GM19455 (cell line): ENCODE results near the gene DUSP5.
"Not testable (repeated sequence)": the region's sequence is repeated elsewhere in the genome, so short reads cannot be mapped to it uniquely, and the experiment has no call there.

ENCODE experiments used
- ATAC-seq: cut with Tn5 transposase; IDR thresholded peaks from one replicate; pipeline ENCODE4 v1.9.1; 2021; ENCODE audit not compliant: unreplicated experiment

DUSP5 gene

DNA sequence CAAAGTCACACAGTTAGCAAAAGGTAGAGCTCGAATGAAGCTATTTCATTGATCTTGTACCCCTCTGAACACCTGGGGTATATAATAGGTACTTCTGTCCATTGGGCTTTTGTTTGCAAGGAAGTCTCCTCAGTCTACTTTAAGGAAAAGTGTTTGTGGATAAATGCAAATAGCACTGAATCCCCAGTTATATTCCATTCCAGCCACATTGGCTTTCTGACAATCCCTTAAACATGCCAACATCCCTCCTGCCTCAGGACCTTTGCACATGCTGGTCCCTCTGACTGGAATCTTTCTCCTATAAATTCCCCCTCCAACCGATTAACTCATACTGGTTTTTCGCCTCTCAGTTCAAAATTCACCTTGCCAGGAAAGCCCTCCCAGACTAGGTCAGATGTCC is 17.1 kb downstream of the DUSP5 start:
- ATAC-seq = no peak

GRCh38 chr10:110516815-110517492 is 19.2 kb downstream of the DUSP5 start:
- ATAC-seq = no peak

- ATAC-seq = no peak
These were observed 24.8 kb downstream of the DUSP5 start for GRCh38 chr10:110522365-110522988.

DNA sequence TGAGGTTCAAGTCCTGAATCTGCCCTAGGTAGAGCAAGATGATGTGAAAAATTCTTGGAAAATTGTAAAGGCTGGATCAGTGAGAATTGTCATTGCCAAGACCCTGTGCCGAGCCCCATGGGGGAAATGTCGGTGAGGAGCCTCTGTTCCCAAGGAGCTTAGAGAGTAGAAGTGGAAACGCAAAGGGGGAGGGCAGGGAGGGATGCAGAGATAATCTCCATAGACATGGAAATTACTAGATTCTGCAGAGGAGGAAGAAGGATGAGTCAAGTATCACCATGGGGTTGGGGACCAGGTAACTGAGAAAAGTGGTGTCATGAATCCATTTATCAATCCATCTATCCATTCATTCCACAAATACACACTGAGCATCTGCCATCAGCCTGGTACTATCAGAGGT is 26.0 kb downstream of the DUSP5 start:
- no peak for ATAC-seq

DNA sequence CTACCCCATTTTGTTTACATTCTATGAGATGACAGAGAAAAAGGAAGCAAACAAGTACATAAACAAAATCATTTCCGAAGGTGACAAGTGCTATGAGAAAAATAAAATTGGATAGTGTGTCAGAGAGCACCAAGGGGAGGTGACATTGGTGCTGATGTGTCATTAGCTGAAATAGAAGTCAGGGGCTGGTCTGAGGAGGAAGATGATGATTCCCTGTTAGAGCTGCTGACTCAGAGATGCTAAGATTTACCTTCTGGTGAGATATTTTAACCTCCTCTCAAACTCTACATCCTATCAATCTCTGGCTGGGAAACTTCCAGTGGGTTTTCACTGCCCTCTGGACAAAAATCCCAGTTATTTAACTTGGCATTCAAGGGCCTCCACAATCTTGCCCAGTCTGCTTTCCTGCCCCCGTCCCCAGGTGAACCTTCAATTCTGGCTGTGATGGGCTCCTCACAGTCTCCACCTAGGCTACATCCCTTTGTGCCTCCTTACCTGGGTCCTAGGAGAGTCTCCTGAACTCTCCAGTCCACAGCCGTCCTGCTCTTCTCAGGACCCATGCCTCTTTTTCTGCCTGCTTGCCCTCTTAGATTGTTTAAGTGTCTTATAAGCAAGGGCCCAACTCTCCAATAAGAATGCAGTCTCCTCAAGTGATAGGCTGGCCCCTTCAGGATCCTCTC is 26.6 kb downstream of the DUSP5 start:
- ATAC-seq = no peak

GRCh38 chr10:110524859-110525232 is 27.1 kb downstream of the DUSP5 start:
- ATAC-seq = no peak

DNA sequence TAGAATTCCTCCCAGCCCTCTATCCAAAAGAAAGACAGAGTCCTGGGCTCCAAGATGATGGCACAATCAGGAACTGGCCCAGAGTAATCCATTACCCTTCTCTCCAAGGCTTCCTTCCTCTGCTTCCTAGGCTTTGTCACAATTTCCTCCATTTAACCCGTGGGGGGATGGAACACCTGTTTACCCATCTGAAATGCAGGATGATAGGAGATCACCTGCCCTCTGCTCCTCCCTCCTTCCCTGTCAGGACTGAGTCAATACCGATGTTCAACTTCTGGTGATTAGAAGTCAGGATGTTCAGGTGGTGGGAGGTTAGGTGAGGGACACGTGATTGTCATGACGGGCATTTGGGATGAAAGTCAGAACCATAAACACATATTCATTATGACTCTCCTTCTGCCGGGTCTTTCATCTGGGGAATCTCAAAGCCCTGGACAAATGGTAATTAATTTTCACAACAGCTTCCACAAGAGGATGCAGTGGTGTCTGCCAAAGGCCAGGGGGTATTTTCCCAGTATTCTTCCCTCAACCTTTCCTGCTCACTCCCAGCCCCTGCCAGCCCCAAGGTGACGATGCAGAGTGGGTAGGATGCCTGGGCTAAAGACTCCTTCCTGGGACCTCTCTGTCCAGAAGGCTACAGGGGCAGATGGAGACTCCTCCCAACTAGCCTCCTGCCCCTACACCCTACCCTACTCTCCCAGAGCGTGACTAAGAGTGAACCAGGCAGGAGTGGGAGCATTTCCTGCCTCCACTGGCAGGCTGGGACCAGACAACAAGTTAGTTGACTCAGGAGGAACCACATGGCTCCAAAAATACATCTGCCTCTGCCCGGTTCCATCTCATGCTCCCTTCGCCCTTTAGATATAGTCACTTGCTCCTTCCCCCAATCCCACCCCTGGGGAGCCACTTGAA is 27.9 kb downstream of the DUSP5 start:
- ATAC-seq = no peak

- no peak for ATAC-seq
These were observed 30.0 kb downstream of the DUSP5 start for GRCh38 chr10:110527731-110528171.

DNA sequence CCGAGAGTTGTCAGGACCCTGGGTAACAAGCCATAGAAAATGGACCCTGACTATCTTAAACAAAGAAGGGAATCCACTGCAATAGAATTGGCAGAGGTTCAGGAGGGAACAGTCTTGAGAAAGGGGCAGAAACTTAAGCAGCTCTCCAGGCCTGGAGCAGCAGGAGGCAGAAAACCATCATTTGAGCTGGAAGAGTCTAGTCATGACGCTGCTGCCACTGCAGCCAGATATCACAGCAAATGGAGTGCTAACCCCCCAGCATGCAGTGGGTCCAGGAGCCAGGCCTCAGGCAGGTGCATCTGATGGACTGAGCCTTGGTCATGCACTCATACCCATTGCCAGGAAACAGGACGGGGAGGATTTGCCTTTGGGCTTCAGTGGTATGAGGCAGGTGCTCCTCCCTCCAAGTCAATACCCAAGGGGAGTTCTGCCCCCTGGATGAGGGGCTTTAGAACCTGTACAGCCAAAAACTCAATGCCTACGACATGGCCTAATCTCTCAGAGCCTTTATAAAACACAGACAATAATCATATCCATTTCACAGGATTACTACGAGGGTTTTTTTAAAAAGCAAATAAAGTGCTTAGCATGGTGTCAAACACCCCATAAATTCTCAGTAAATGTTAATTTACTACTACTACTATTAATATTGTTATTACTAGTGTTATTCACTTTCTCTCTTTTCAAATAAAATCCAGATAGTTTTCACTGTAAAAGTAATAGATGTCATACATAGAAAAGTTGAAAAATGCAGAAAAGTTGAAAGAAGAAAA is 30.7 kb downstream of the DUSP5 start:
- peak; percentile 29 for ATAC-seq

DNA sequence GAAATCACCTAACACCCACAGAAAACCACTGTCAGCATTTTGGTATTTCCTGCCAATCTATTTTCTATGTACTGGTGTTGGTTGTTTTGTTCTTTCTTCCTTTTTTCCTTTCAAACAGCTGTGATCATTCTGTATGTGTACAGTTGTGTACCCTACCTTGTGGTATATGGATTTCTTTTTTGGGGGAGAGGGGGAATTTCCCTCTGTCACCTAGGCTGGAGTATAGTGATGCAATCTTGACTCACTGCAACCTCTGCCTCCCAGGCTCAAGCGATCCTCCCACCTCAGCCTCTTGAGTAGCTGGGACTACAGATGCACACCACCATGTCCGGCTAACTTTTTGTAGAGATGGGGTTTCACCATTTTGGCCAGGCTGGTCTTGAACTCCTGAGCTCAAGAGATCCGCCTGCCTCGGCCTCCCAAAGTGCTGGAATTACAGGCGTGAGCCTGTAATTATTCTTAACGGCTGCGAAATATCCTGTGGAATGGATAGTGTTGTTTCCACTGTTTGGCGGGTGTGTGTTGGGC is 31.4 kb downstream of the DUSP5 start:
- ATAC-seq = peak; percentile 75

GRCh38 chr10:110529596-110530011 is 31.9 kb downstream of the DUSP5 start:
- no peak for ATAC-seq

- ATAC-seq = no peak
These were observed 32.6 kb downstream of the DUSP5 start for GRCh38 chr10:110530131-110530831.

DNA sequence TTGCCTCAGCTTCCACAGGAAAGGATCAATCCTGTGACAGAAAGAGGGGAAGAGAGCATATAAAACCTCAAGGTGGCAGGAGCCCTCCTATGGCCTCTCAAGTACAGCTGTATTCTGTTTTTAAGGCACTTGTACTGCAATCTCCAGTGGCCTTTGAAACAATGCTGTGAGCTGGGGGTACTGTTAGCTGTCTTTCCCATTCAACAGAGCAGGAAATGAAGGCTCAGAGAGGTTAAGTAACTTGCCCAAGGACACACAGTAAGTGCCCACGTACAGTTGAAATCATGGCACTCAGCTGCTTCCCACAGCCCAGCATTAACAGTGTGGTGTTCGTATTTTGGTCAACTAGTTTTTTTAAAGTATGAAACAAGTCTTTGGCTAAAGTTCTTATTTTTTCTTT is 34.0 kb downstream of the DUSP5 start:
- ATAC-seq = no peak

GRCh38 chr10:110532628-110533027 is 34.9 kb downstream of the DUSP5 start:
- not testable (repeated sequence) for ATAC-seq

DNA sequence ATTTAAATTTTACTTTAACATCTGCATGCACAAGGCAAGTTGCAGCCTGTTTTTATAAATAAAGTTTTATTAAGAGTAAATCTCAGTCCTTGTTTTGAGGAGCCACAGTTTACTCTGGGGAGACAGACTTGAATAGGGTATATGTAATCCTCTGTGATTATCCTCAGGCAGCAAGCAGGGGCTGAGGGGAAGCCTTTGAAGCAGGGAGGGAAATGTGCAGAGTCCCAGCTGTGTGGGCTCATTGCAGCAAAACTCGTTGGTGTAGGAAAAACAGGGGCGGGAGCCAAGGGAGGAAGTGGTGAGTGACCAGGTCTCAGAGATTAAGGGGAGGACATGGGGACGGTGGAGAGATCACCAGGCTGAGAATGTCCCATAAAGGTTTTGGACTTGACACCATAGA is 35.4 kb downstream of the DUSP5 start:
- no peak for ATAC-seq

DNA sequence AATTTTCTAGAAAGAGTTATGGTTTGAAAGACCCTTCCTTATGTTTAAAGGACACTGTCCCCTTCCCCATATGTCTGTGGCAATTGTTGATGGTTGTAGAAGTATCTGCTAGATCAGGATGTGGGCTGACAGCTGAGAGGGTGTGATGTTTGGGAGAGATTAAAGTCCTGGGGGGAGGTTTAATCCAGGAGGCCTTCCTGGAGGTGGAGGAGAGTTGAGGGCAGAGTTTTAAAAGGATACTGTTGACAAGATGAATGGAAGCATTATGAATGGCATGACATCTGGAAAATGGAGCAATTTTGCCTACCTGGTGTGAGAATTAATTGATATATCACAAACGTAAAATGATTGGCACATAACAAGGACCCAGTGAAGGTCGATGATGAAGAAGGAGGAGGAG is 36.9 kb downstream of the DUSP5 start:
- ATAC-seq = no peak

DNA sequence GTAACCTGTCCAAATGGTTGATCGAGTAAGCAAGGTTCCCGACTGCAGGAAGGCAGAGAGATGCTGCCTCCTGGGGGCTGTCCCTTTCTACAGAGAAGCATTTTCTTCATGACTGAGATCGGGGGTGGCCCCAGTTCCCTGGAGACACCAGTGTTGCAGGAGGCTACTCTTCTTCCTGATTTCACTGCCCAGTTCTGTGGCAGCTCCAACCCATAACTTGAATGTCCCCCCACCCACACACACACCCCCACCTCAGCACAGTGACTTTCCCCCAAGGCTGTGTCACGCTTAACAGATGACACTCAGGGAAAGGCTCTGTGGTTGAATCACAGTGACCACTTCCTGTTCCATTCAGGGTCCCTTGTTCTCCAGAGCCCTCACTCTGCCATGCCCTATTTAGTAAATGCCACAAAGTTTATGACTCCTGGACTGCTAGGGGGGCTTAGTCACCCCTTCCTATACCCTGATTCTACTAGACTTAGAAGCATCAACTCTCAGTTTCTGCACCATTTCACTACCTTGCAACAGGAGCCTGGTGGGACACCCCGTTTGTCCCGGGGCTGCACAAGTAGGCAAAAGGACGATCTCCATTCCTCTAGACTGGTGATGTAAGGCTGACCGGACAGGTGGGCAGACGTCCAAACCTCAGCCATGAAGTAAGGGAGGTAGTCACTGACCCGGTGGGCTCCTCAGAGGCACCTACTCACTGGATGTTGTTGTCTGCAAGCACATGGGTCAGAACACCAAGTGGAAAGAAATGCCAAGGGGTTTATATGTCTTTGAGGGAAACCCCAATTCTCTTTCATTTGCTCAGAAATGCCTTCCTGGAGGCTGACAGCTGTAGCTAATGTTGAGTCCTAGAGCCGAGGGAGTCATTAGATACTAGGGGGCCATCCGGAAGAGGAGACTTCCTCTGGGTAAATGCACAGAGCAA is 38.5 kb downstream of the DUSP5 start:
- peak; percentile 86 for ATAC-seq

- ATAC-seq = no peak
These were observed 41.4 kb downstream of the DUSP5 start for GRCh38 chr10:110539091-110539490.

DNA sequence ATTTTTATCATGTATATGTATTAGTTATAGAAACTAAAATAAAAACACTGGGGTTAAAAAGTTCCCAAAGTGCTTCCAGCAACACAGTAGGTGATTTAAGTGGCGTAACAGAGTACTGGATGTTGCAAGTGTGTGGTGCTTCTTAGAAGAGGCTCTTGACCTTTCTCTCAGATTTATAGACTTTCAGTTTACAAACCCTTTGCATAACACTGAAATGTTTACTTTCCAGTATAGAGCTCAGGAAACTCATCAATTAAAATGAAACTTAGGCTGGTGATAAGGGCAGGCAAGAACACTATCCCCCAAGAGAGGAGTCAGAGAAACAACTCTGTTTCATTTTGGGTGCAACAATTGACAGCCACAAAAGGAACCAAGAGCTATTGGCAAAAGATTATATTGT is 42.3 kb downstream of the DUSP5 start:
- ATAC-seq = no peak
